Neuronal stem cell (in vitro differentiated cells): ENCODE results near the gene KREMEN1.
A peak's percentile ranks its signal among the peaks of the same experiment; 100 is the strongest.

Experiments
- DNase-seq: peaks from one replicate; pipeline ENCODE4 v3.0.0-alpha.2; 2013; ENCODE audit warnings: low spot score
- H2AFZ ChIP-seq: one replicate; pipeline ENCODE4 v1.6.1; 2013; ENCODE audit warnings: mild to moderate bottlenecking, low read length, inconsistent platforms
- H2AK5ac ChIP-seq: 2 replicates; pipeline ENCODE4 v1.6.1; 2013; ENCODE audit warnings: low read depth, mild to moderate bottlenecking, inconsistent platforms, low read length, moderate library complexity, mixed read lengths
- H2BK120ac ChIP-seq: 2 replicates; pipeline ENCODE4 v1.6.1; 2013; ENCODE audit warnings: low read depth, mild to moderate bottlenecking, inconsistent platforms, low read length, moderate library complexity, mixed read lengths
- H2BK12ac ChIP-seq: one replicate; pipeline ENCODE4 v1.6.1; 2013; ENCODE audit warnings: low read length, inconsistent platforms
- H2BK15ac ChIP-seq: 2 replicates; pipeline ENCODE4 v1.6.1; 2013; ENCODE audit warnings: mild to moderate bottlenecking, low read length, inconsistent platforms, mixed read lengths
- H2BK5ac ChIP-seq: one replicate; pipeline ENCODE4 v1.6.1; 2013; ENCODE audit warnings: inconsistent platforms, mild to moderate bottlenecking, low read length, moderate library complexity
- H3K14ac ChIP-seq: one replicate; pipeline ENCODE4 v1.6.1; 2013; ENCODE audit warnings: low read length, inconsistent platforms
- H3K18ac ChIP-seq: 2 replicates; pipeline ENCODE4 v1.6.1; 2013; ENCODE audit warnings: low read length, inconsistent platforms
- H3K23ac ChIP-seq: 2 replicates; pipeline ENCODE4 v1.6.1; 2013; ENCODE audit warnings: low read depth, mild to moderate bottlenecking, mixed read lengths, low read length, inconsistent platforms; ENCODE audit not compliant: poor library complexity
- H3K27ac ChIP-seq: replicated peaks from 3 replicates; pipeline ENCODE4 v1.5.1; 2013; ENCODE audit warnings: low read length, inconsistent platforms
- H3K27me3 ChIP-seq, 3 experiments: 2 replicates each; pipeline ENCODE4 v1.6.1; 2013; ENCODE audit warnings: low read length in 3 of 3, mild to moderate bottlenecking in 2 of 3, inconsistent platforms in 1 of 3, low read depth in 1 of 3, mixed read lengths in 1 of 3, moderate library complexity in 1 of 3; ENCODE audit not compliant: control insufficient read depth in 3 of 3, insufficient read depth in 3 of 3
- H3K36me3 ChIP-seq, 2 donors: replicated peaks in 1 of 2; 2 replicates each; pipeline ENCODE4 v1.6.1; 2013; ENCODE audit warnings: low read length in 2 of 2; ENCODE audit not compliant: control insufficient read depth in 2 of 2, insufficient read depth in 2 of 2
- H3K4ac ChIP-seq: 2 replicates; pipeline ENCODE4 v1.6.1; 2013; ENCODE audit warnings: inconsistent platforms, mild to moderate bottlenecking, low read length, moderate library complexity
- H3K4me1 ChIP-seq, 2 donors: 1 replicate in 1 of 2; 2 replicates in 1 of 2; pipeline ENCODE4 v1.6.1; 2013; ENCODE audit warnings: low read length in 2 of 2, low read depth in 1 of 2; ENCODE audit not compliant: control insufficient read depth in 2 of 2, insufficient read depth in 1 of 2
- H3K4me2 ChIP-seq: one replicate; pipeline ENCODE4 v1.6.1; 2013; ENCODE audit warnings: mild to moderate bottlenecking, low read length, inconsistent platforms; ENCODE audit not compliant: insufficient read depth, poor library complexity, severe bottlenecking
- H3K4me3 ChIP-seq, 2 donors: 2 replicates each; pipeline ENCODE4 v1.5.1; 2013; ENCODE audit warnings: low read length in 2 of 2, mild to moderate bottlenecking in 2 of 2, inconsistent platforms in 1 of 2, moderate library complexity in 1 of 2
- H3K79me1 ChIP-seq: one replicate; pipeline ENCODE4 v1.6.1; 2013; ENCODE audit warnings: low read depth, mild to moderate bottlenecking, inconsistent platforms, low read length, moderate library complexity
- H3K9ac ChIP-seq: one replicate; pipeline ENCODE4 v1.6.1; 2013; ENCODE audit warnings: mild to moderate bottlenecking, low read depth, low read length, inconsistent platforms; ENCODE audit not compliant: poor library complexity
- H3K9me3 ChIP-seq, 2 donors: replicated peaks in 1 of 2; 2 replicates each; pipeline versions ENCODE3 to v1.6.1; 2013; ENCODE audit warnings: low read length in 2 of 2, mild to moderate bottlenecking in 2 of 2, inconsistent platforms in 1 of 2, low read depth in 1 of 2, mixed read lengths in 1 of 2, moderate library complexity in 1 of 2; ENCODE audit not compliant: control insufficient read depth in 2 of 2, insufficient read depth in 1 of 2
- H4K8ac ChIP-seq: one replicate; pipeline ENCODE4 v1.6.1; 2013; ENCODE audit warnings: low read depth, mild to moderate bottlenecking, inconsistent platforms, low read length, moderate library complexity
- H4K91ac ChIP-seq: one replicate; pipeline ENCODE4 v1.6.1; 2013; ENCODE audit warnings: low read length, low read depth, mild to moderate bottlenecking, inconsistent platforms; ENCODE audit not compliant: poor library complexity
- WGBS, 2 donors: extraction: QIAGEN DNeasy Blood & Tissue Kit; methylation state at CpG; one replicate each; pipeline ENCODE4 v1.1.7; 2013; ENCODE audit warnings: missing lambda C conversion rate in 2 of 2, mixed read lengths in 1 of 2; ENCODE audit not compliant: insufficient read length in 2 of 2, insufficient replicate concordance in 1 of 2; ENCODE audit errors: extremely low coverage in 2 of 2; 5-methylcytosine and 5-hydroxymethylcytosine counted together

Gene KREMEN1

GRCh38 chr22:29143941-29144785 lies 71.3 kb downstream of the KREMEN1 start:
- no peak overlapping the region for H4K91ac ChIP-seq
- WGBS, 2 donors = no CpG with 5 or more reads among the region's 16 CpGs
- DNase-seq = no peak
- peak overlapping the region; percentile 81 for H2AK5ac ChIP-seq
- H3K27ac ChIP-seq = no peak overlapping the region
- no peak overlapping the region for H2BK15ac ChIP-seq
- H3K23ac ChIP-seq = peak overlapping the region; percentile 61
- peak overlapping the region; percentile 43 for H2BK12ac ChIP-seq
- H3K9me3 ChIP-seq = no peaks in the 10 kb centered on the region
- H4K8ac ChIP-seq = no peak overlapping the region
- H3K4me1 ChIP-seq = peaks cover 0 to 12% of the 10 kb centered on the region in 2 donors
- H3K4me2 ChIP-seq = no peak overlapping the region
- no peak overlapping the region for H3K9ac ChIP-seq
- H3K79me1 ChIP-seq = no peaks in the 10 kb centered on the region
- no peak overlapping the region for H3K4me3 ChIP-seq
- no peaks in the 10 kb centered on the region for H3K27me3 ChIP-seq
- H2BK120ac ChIP-seq = no peak overlapping the region
- H3K4ac ChIP-seq = no peak overlapping the region
- H2BK5ac ChIP-seq = no peak overlapping the region
- no peak overlapping the region for H2AFZ ChIP-seq
- peaks cover 0 to 77% of the 10 kb centered on the region in 2 donors for H3K36me3 ChIP-seq
- peak overlapping the region; percentile 6 for H3K18ac ChIP-seq
- no peak overlapping the region for H3K14ac ChIP-seq

- no peak overlapping the region for H3K4ac ChIP-seq
- H3K9ac ChIP-seq = no peak overlapping the region
- no peak overlapping the region for H3K27ac ChIP-seq
- no peak overlapping the region for H3K14ac ChIP-seq
- H3K4me1 ChIP-seq = peaks cover 6 to 15% of the 10 kb centered on the region in 2 donors
- DNase-seq = no peak
- H4K8ac ChIP-seq = no peak overlapping the region
- H3K79me1 ChIP-seq = no peaks in the 10 kb centered on the region
- no CpG with 5 or more reads among the region's 14 CpGs for WGBS, 2 donors
- H2AFZ ChIP-seq = no peak overlapping the region
- no peak overlapping the region for H4K91ac ChIP-seq
- H3K23ac ChIP-seq = peak overlapping the region; percentile 61
- H3K9me3 ChIP-seq = no peaks in the 10 kb centered on the region
- H2BK15ac ChIP-seq = no peak overlapping the region
- H2BK5ac ChIP-seq = no peak overlapping the region
- no peak overlapping the region for H3K4me3 ChIP-seq
- H3K18ac ChIP-seq = peak overlapping the region; percentile 39
- no peak overlapping the region for H3K4me2 ChIP-seq
- no peak overlapping the region for H2BK120ac ChIP-seq
- no peaks in the 10 kb centered on the region for H3K27me3 ChIP-seq
- peaks cover 0 to 71% of the 10 kb centered on the region in 2 donors for H3K36me3 ChIP-seq
- no peak overlapping the region for H2BK12ac ChIP-seq
- peak overlapping the region; percentile 81 for H2AK5ac ChIP-seq
These were observed 71.9 kb downstream of the KREMEN1 start for GRCh38 chr22:29144786-29145160.

GRCh38 chr22:29145321-29146072 lies 72.7 kb downstream of the KREMEN1 start:
- Histone ChIP-seq H4K91ac (no peak overlapping the region), H3K36me3 (peaks cover 0 to 64% of the 10 kb centered on the region in 2 donors), H3K23ac (peak overlapping the region; percentile 22), H3K27ac (no peak overlapping the region), H3K9me3 (no peaks in the 10 kb centered on the region), H3K14ac (no peak overlapping the region), H2AK5ac (peak overlapping the region; percentile 81), H3K4me3 (no peak overlapping the region), H3K4ac (peak overlapping the region; percentile 28), H4K8ac (peak overlapping the region; percentile 50), H2AFZ (no peak overlapping the region), H3K4me1 (peaks cover 13 to 22% of the 10 kb centered on the region in 2 donors), H2BK120ac (no peak overlapping the region), H3K18ac (peak overlapping the region; percentile 33), H3K79me1 (no peaks in the 10 kb centered on the region), H3K9ac (peak overlapping the region; percentile 63), H3K4me2 (no peak overlapping the region), H3K27me3 (no peaks in the 10 kb centered on the region), H2BK5ac (peak overlapping the region; percentile 28), H2BK12ac (peak overlapping the region; percentile 75), H2BK15ac (no peak overlapping the region)
- no peak for DNase-seq
- no CpG with 5 or more reads among the region's 27 CpGs for WGBS, 2 donors

- H3K23ac ChIP-seq = no peak overlapping the region
- no peak overlapping the region for H2AFZ ChIP-seq
- no peaks in the 10 kb centered on the region for H3K79me1 ChIP-seq
- peak overlapping the region; percentile 75 for H2BK12ac ChIP-seq
- peak overlapping the region; percentile 73 for H2AK5ac ChIP-seq
- no peak overlapping the region for H4K91ac ChIP-seq
- no CpG with 5 or more reads among the region's 14 CpGs for WGBS, 2 donors
- H2BK5ac ChIP-seq = no peak overlapping the region
- H3K18ac ChIP-seq = peak overlapping the region; percentile 31
- no peak overlapping the region for H3K27ac ChIP-seq
- no peak overlapping the region for H3K14ac ChIP-seq
- no peak overlapping the region for H2BK120ac ChIP-seq
- H3K9me3 ChIP-seq = no peaks in the 10 kb centered on the region
- H3K9ac ChIP-seq = no peak overlapping the region
- no peak overlapping the region for H3K4ac ChIP-seq
- H3K4me2 ChIP-seq = no peak overlapping the region
- no peak overlapping the region for H3K4me3 ChIP-seq
- no peak for DNase-seq
- H3K4me1 ChIP-seq = peaks cover 19 to 25% of the 10 kb centered on the region in 2 donors
- no peak overlapping the region for H4K8ac ChIP-seq
- no peaks in the 10 kb centered on the region for H3K27me3 ChIP-seq
- H3K36me3 ChIP-seq = peaks cover 0 to 58% of the 10 kb centered on the region in 2 donors
- H2BK15ac ChIP-seq = no peak overlapping the region
These were observed 73.3 kb downstream of the KREMEN1 start for GRCh38 chr22:29146091-29146560.
